Right atrium auricular region (tissue), 2 donors: ENCODE data around the gene ANO5. TPM values are rescaled to one million over a fixed set of nuclear protein-coding genes. Genes with fewer than 3 reads are reported as not detected.

Experiments
- DNase-seq: peaks from one replicate; pipeline ENCODE4 v3.0.0-alpha.2; 2019; ENCODE audit warnings: low spot score
- H3K27ac ChIP-seq, 2 donors: fragments of 200-600 bp; sonication (generic); 1 replicate in 1 of 2; 2 replicates in 1 of 2; pipeline ENCODE4 v1.5.1; 2016 to 2019
- H3K27me3 ChIP-seq, 2 donors: fragments of 200-600 bp; sonication (generic); one replicate each; pipeline versions ENCODE4 v1.5.1 to v1.6.0; 2017 to 2019
- H3K36me3 ChIP-seq: fragments of 200-600 bp; sonication (generic); one replicate; pipeline ENCODE4 v1.5.1; 2016
- H3K4me1 ChIP-seq, 2 donors: fragments of 200-600 bp; sonication (generic); one replicate each; pipeline versions ENCODE4 v1.5.1 to v1.6.0; 2017 to 2019
- H3K4me3 ChIP-seq, 2 donors: fragments of 200-600 bp; sonication (generic); 1 replicate in 1 of 2; 2 replicates in 1 of 2; pipeline ENCODE4 v1.5.1; 2017 to 2019; ENCODE audit warnings: mild to moderate bottlenecking in 1 of 2, moderate library complexity in 1 of 2
- H3K9me3 ChIP-seq, 2 donors: fragments of 200-600 bp; sonication (generic); one replicate each; pipeline ENCODE4 v1.5.1; 2019
- total RNA-seq, 2 donors: library from RNA; depleted of rRNA; stranded (reverse); fragments of >200 nt; gene quantifications; one replicate each; pipeline ENCODE4 v1.1.0, GENCODE V29; 2016
- TF ChIP-seq, protein P1 (sequence below), 2 donors: fragments of 200-600 bp; sonication (generic); IDR thresholded peaks; one replicate each; pipeline ENCODE4 v1.5.1; 2019; ENCODE audit warnings: antibody characterized with exemption in 2 of 2

The ANO5 gene
- total RNA-seq, 2 donors from 2014 or later = 38.7 to 94.3 TPM

DNA sequence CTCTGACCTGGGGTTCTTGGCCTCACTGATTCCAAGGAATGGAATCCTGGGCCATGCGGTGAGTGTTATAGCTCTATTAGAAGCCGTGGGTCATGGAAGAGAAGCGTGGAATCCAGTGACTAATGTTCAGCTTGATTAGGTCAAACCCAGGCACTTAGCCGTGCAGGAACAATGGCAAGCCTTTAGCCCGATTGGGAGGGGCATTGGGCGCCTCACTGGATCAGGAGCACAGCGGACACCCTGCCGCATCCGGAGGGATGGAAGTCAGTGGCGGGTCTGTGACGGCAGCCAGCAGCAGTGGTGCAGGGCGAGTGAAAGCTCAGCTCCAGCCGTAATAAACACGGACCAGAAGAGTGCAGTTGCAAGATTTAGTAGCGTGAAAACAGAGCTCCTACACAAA lies 124.8 kb downstream of the ANO5 start:
- no peaks in the 10 kb centered on the region for H3K4me1 ChIP-seq
- H3K4me3 ChIP-seq = no peak overlapping the region
- TF ChIP-seq, protein P1, sequence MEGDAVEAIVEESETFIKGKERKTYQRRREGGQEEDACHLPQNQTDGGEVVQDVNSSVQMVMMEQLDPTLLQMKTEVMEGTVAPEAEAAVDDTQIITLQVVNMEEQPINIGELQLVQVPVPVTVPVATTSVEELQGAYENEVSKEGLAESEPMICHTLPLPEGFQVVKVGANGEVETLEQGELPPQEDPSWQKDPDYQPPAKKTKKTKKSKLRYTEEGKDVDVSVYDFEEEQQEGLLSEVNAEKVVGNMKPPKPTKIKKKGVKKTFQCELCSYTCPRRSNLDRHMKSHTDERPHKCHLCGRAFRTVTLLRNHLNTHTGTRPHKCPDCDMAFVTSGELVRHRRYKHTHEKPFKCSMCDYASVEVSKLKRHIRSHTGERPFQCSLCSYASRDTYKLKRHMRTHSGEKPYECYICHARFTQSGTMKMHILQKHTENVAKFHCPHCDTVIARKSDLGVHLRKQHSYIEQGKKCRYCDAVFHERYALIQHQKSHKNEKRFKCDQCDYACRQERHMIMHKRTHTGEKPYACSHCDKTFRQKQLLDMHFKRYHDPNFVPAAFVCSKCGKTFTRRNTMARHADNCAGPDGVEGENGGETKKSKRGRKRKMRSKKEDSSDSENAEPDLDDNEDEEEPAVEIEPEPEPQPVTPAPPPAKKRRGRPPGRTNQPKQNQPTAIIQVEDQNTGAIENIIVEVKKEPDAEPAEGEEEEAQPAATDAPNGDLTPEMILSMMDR (IDR thresholded peaks at IDR 0.05) = no peak
- no peak overlapping the region for H3K27ac ChIP-seq
- no peak for DNase-seq
- no peaks in the 10 kb centered on the region for H3K36me3 ChIP-seq
- no peaks in the 10 kb centered on the region for H3K9me3 ChIP-seq
- H3K27me3 ChIP-seq = no peaks in the 10 kb centered on the region

DNA sequence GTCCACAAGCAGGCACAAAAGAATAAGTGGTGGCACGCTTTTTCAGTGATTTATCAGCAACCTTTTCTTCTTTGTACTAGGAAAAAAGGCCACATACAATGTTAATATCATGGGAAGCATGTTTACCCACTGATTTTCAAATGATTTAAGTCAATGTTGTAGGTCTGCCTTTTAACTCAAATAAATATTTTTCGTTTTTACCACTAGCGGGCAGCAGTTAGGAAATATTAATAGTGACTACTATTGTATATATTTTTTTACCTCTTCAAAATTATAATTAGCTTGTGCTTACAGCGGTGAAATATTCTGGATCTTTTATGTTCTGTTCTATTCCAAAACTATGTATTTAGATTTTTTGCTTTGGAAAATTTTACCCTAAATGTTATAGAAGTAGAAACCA lies 138.9 kb downstream of the ANO5 start:
- DNase-seq = no peak
- Histone ChIP-seq H3K4me3 (no peak overlapping the region), H3K27me3 (no peaks in the 10 kb centered on the region), H3K36me3 (no peaks in the 10 kb centered on the region), H3K9me3 (no peaks in the 10 kb centered on the region), H3K27ac (no peak overlapping the region), H3K4me1 (no peaks in the 10 kb centered on the region)
- TF ChIP-seq, protein P1 (IDR thresholded peaks at IDR 0.05) = no peak

Other genes with a start within 250 kb of the ANO5 start
- gene SLC17A6, start 145.3 kb downstream of the ANO5 start, total RNA-seq = not detected